Esophagus muscularis mucosa (tissue), 3 donors: ENCODE results near the gene NFATC4.

Experiments used
- CTCF ChIP-seq, 3 experiments: fragments of 200-600 bp in 2 of 3; fragments of 450-650 bp in 1 of 3; sonication (generic) in 2 of 3; IDR thresholded peaks; one replicate each; pipeline ENCODE4 v1.5.1; 2017 to 2019; ENCODE audit warnings: antibody characterized with exemption in 3 of 3, mild to moderate bottlenecking in 2 of 3, moderate library complexity in 1 of 3
- POLR2AphosphoS5 ChIP-seq, 2 donors: sonication (generic); formaldehyde crosslinking; IDR thresholded peaks; one replicate each; pipeline ENCODE4 v1.6.1; 2017; ENCODE audit warnings: antibody characterized with exemption in 2 of 2

- TF ChIP-seq POLR2AphosphoS5 (IDR thresholded peaks at IDR 0.05) (no peak), CTCF (IDR thresholded peaks at IDR 0.05) (no peak)
Observed at GRCh38 chr14:24381363-24382063, 13.5 kb downstream of the NFATC4 start.
